WTC11 (cell line): ENCODE measurements around the gene ALG2. TPM values are rescaled to one million over a fixed set of nuclear protein-coding genes. Genes with fewer than 3 reads are reported as not detected.

Experiments used
- ATAC-seq: fragments of 200-7000 bp; cut with Tn5 transposase; 2 replicates; pipeline ENCODE4 v1.10.0; 2021; ENCODE audit warnings: mild to moderate bottlenecking, moderate library complexity
- CTCF ChIA-PET: fragments of 300-600 bp; sonication (Branson Sonifier 250); formaldehyde crosslinking; loops from one replicate; lab custom pipeline; 2021; ENCODE audit warnings: antibody characterized with exemption; lab: Charles Lee
- POLR2A ChIA-PET: fragments of 350-600 bp; sonication (Branson Sonifier 250); formaldehyde crosslinking; loops from one replicate; lab custom pipeline; 2021; ENCODE audit warnings: antibody characterized with exemption; lab: Charles Lee
- DNase-seq: peaks from one replicate; pipeline ENCODE4 v3.0.0; 2021; ENCODE audit warnings: low spot score
- H3K27ac Mint-ChIP-seq: 2 replicates; pipeline ENCODE4 v1.8.0; 2021; ENCODE audit warnings: mixed read lengths
- H3K27me3 Mint-ChIP-seq: 2 replicates; pipeline ENCODE4 v1.8.0; 2021; ENCODE audit warnings: low read depth, mild to moderate bottlenecking, moderate library complexity, mixed read lengths
- H3K36me3 Mint-ChIP-seq: 2 replicates; pipeline ENCODE4 v1.8.0; 2021; ENCODE audit warnings: mixed read lengths
- H3K4me1 Mint-ChIP-seq: 2 replicates; pipeline ENCODE4 v1.8.0; 2022; ENCODE audit warnings: mixed read lengths
- H3K4me3 Mint-ChIP-seq: 2 replicates; pipeline ENCODE4 v1.8.0; 2021; ENCODE audit warnings: mild to moderate bottlenecking, moderate library complexity, mixed read lengths
- H3K9me3 Mint-ChIP-seq: 2 replicates; pipeline ENCODE4 v1.8.0; 2021; ENCODE audit warnings: mixed read lengths
- CBFB ChIP-seq: sonication (generic); formaldehyde crosslinking; IDR thresholded peaks from 2 replicates; pipeline ENCODE4 v1.8.1; 2022; ENCODE audit warnings: mild to moderate bottlenecking, low read depth, missing genetic modification reagents
- CDX4 ChIP-seq: fragments of 250-450 bp; sonication (Bioruptor Pico); IDR thresholded peaks from 2 replicates; pipeline ENCODE4 v1.9.0; 2021; ENCODE audit warnings: moderate library complexity, mild to moderate bottlenecking, inconsistent platforms, borderline replicate concordance
- E2F4 ChIP-seq: sonication (generic); formaldehyde crosslinking; IDR thresholded peaks from 2 replicates; pipeline ENCODE4 v1.8.1; 2022; ENCODE audit warnings: low read depth, mild to moderate bottlenecking, moderate library complexity, missing genetic modification reagents, borderline replicate concordance
- ERG ChIP-seq: fragments of 250-450 bp; sonication (Bioruptor Pico); IDR thresholded peaks from 2 replicates; pipeline ENCODE4 v1.8.0; 2021; ENCODE audit warnings: mild to moderate bottlenecking
- FOXJ3 ChIP-seq: sonication (generic); formaldehyde crosslinking; IDR thresholded peaks from 2 replicates; pipeline ENCODE4 v1.9.0; 2021; ENCODE audit warnings: missing genetic modification reagents, mild to moderate bottlenecking, borderline replicate concordance
- FOXP4 ChIP-seq: sonication (generic); formaldehyde crosslinking; IDR thresholded peaks from 2 replicates; pipeline ENCODE4 v1.8.0; 2022; ENCODE audit warnings: mild to moderate bottlenecking, missing genetic modification reagents
- MAX ChIP-seq: sonication (generic); formaldehyde crosslinking; IDR thresholded peaks from 2 replicates; pipeline ENCODE4 v1.8.0; 2022; ENCODE audit warnings: mild to moderate bottlenecking, missing genetic modification reagents
- MXD4 ChIP-seq: fragments of 250-450 bp; sonication (Bioruptor Pico); IDR thresholded peaks from 2 replicates; pipeline ENCODE4 v1.8.0; 2021; ENCODE audit warnings: mild to moderate bottlenecking, moderate library complexity, borderline replicate concordance
- MYBL2 ChIP-seq: sonication (generic); formaldehyde crosslinking; IDR thresholded peaks from 2 replicates; pipeline ENCODE4 v1.8.1; 2023; ENCODE audit warnings: mild to moderate bottlenecking, moderate library complexity, missing genetic modification reagents
- NFYB ChIP-seq: sonication (generic); formaldehyde crosslinking; conservative IDR thresholded peaks from 2 replicates; pipeline ENCODE4 v1.8.0; 2022; ENCODE audit warnings: low read depth, missing genetic modification reagents
- NR2C2 ChIP-seq: sonication (generic); formaldehyde crosslinking; IDR thresholded peaks from 2 replicates; pipeline ENCODE4 v1.8.0; 2022; ENCODE audit warnings: mild to moderate bottlenecking, missing genetic modification reagents
- NR3C1 ChIP-seq: sonication (generic); formaldehyde crosslinking; conservative IDR thresholded peaks from 2 replicates; pipeline ENCODE4 v1.8.1; 2023; ENCODE audit warnings: low read depth, mild to moderate bottlenecking, missing genetic modification reagents
- RORB ChIP-seq: fragments of 250-450 bp; sonication (Bioruptor Pico); IDR thresholded peaks from 2 replicates; pipeline ENCODE4 v1.9.0; 2021; ENCODE audit warnings: mild to moderate bottlenecking
- SMAD4 ChIP-seq: sonication (generic); formaldehyde crosslinking; IDR thresholded peaks from 2 replicates; pipeline ENCODE4 v1.8.0; 2022; ENCODE audit warnings: mild to moderate bottlenecking, missing genetic modification reagents
- SP1 ChIP-seq: sonication (generic); formaldehyde crosslinking; conservative IDR thresholded peaks from 2 replicates; pipeline ENCODE4 v1.8.1; 2022; ENCODE audit warnings: missing genetic modification reagents
- TP53 ChIP-seq: sonication (generic); formaldehyde crosslinking; IDR thresholded peaks from 2 replicates; pipeline ENCODE4 v1.8.1; 2023; ENCODE audit warnings: mild to moderate bottlenecking, missing genetic modification reagents
- ZNF138 ChIP-seq: sonication (generic); formaldehyde crosslinking; conservative IDR thresholded peaks from 2 replicates; pipeline ENCODE4 v1.8.1; 2022; ENCODE audit warnings: mild to moderate bottlenecking, moderate library complexity, missing genetic modification reagents
- ZNF396 ChIP-seq: fragments of 250-450 bp; sonication (Bioruptor Pico); IDR thresholded peaks from 2 replicates; pipeline ENCODE4 v1.8.0; 2021; ENCODE audit warnings: mild to moderate bottlenecking, moderate library complexity, borderline replicate concordance
- total RNA-seq: library from RNA; stranded (reverse); gene quantifications from 3 replicates; pipeline ENCODE4 v1.2.3, GENCODE V29; 2021
- TF ChIP-seq, protein P1 (sequence below): sonication (generic); formaldehyde crosslinking; IDR thresholded peaks from 2 replicates; pipeline ENCODE4 v1.8.1; 2022; ENCODE audit warnings: mild to moderate bottlenecking, missing genetic modification reagents, moderate library complexity, borderline replicate concordance
- TF ChIP-seq, protein P2 (sequence below): fragments of 250-450 bp; sonication (Bioruptor Pico); conservative IDR thresholded peaks from 2 replicates; pipeline ENCODE4 v1.9.0; 2021; ENCODE audit warnings: mild to moderate bottlenecking

Gene ALG2
- total RNA-seq, 1 experiment from 2014 or later: 25.2 TPM

GRCh38 chr9:99216073-99216472, 5.7 kb downstream of the ALG2 start:
- no peak for TF ChIP-seq NR2C2 (CRISPR knock-in tag)
- TF ChIP-seq, protein P1, sequence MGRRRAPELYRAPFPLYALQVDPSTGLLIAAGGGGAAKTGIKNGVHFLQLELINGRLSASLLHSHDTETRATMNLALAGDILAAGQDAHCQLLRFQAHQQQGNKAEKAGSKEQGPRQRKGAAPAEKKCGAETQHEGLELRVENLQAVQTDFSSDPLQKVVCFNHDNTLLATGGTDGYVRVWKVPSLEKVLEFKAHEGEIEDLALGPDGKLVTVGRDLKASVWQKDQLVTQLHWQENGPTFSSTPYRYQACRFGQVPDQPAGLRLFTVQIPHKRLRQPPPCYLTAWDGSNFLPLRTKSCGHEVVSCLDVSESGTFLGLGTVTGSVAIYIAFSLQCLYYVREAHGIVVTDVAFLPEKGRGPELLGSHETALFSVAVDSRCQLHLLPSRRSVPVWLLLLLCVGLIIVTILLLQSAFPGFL (CRISPR knock-in tag): no peak
- DNase-seq: no peak
- Mint-ChIP-seq H3K4me1 (peaks cover 23% of the 10 kb centered on the region), H3K9me3 (no peaks in the 10 kb centered on the region), H3K4me3 (no peak overlapping the region), H3K36me3 (peaks cover 21% of the 10 kb centered on the region), H3K27me3 (0 out of 2 replicates have a peak, but pooled peaks cover under 1% of the 10 kb centered on the region), H3K27ac (no peak overlapping the region)
- ATAC-seq: no peak
- ChIA-PET POLR2A (no interaction called here), CTCF (interaction anchor here (1.5 to 2.5 kb wide), 2 partner anchors 16 to 31 kb away, joined by 3 to 9 read pairs; no protein-coding TSS in a partner anchor)

DNA sequence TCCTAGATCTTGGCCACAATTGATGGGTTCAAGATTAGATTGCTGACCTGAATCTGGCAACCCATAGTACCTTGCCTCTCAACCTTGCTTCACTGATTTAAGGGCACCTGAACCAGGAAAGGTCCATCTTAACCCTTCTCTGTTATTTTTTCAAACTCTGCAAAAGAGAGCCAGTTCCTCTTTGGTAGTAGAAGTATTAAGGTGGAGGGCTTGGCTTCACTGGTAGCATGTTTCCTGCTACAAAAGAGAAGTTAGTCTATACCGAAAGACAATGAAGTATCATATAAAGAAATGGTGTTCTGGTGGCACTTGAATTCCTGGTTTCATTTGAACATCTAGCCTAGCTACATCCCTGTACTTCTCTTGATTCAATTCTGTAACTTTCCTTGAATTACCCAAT, 8.5 kb downstream of the ALG2 start:
- Mint-ChIP-seq H3K9me3 (no peaks in the 10 kb centered on the region), H3K27me3 (peaks cover 10% of the 10 kb centered on the region; the same call in 1 of the 2 replicates), H3K4me1 (peaks cover 7% of the 10 kb centered on the region; the same call in 1 of the 2 replicates), H3K36me3 (peaks cover 14% of the 10 kb centered on the region), H3K27ac (no peak overlapping the region), H3K4me3 (no peak overlapping the region)
- TF ChIP-seq SP1: no peak
- no peak for TF ChIP-seq FOXJ3 (CRISPR knock-in tag)
- TF ChIP-seq NFYB (CRISPR knock-in tag): no peak
- TF ChIP-seq ZNF138 (CRISPR knock-in tag): no peak
- no peak for TF ChIP-seq ERG
- no peak for TF ChIP-seq E2F4 (CRISPR knock-in tag)
- no peak for TF ChIP-seq MYBL2 (CRISPR knock-in tag)
- TF ChIP-seq SMAD4 (CRISPR knock-in tag): no peak
- TF ChIP-seq CDX4 (CRISPR knock-in tag): no peak
- no peak for TF ChIP-seq NR3C1 (CRISPR knock-in tag)
- no peak for TF ChIP-seq RORB (CRISPR knock-in tag)
- TF ChIP-seq CBFB (CRISPR knock-in tag): no peak
- TF ChIP-seq, protein P1 (CRISPR knock-in tag): no peak
- TF ChIP-seq, protein P2, sequence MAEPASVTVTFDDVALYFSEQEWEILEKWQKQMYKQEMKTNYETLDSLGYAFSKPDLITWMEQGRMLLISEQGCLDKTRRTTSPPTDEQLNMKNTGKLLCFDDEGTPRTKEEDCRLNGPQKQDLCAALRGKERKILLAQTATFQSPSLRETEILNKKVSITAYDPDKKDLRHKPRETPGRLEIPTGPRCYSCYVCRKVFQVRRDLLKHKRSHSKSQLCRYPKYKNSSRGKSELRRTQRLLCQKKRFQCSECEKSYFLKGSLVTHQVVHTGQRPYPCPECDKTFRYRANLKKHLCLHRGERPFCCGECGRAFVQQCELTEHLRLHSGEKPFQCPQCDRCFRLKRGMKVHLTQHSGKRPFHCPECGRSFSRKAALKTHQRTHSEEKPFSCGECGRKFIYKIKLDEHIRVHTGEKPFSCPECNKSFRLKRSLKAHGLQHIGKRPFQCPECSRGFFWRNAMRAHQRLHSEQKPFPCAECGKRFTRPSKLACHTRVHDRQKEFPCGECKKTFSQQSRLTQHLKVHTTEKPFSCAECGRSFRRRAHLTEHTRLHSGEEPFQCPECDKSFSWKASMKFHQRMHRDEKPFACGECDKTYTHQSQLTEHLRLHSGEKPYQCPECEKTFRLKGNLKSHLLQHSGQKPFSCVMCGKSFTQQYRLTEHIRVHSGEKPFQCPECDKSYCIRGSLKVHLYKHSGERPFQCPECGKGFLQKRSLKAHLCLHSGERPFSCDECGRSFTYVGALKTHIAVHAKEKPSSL (CRISPR knock-in tag): no peak
- TF ChIP-seq MAX (CRISPR knock-in tag): no peak
- no peak for TF ChIP-seq FOXP4
- no peak for TF ChIP-seq ZNF396 (CRISPR knock-in tag)
- no peak for TF ChIP-seq TP53
- TF ChIP-seq MXD4: no peak
- ATAC-seq: no peak
- CTCF ChIA-PET: no interaction called here
- POLR2A ChIA-PET: no interaction called here
- DNase-seq: no peak
